PC-9 (cell line): Measurements from ENCODE around the gene WTIP. TPM values are rescaled to one million over a fixed set of nuclear protein-coding genes. Genes with fewer than 3 reads are reported as not detected.
"Not testable (repeated sequence)": the region's sequence is repeated elsewhere in the genome, so short reads cannot be mapped to it uniquely, and the experiment has no call there.

Experiments used
- BruUV-seq: library from RNA; stranded (reverse); fragments of 400-500 nt; replicated peaks from 2 replicates; lab custom pipeline; 2021; lab: Mats Ljungman, UMichigan
- CTCF ChIA-PET: fragments of 300-600 bp; sonication (Branson Sonifier 250); formaldehyde crosslinking; loops from one replicate; lab custom pipeline; 2022; ENCODE audit warnings: antibody characterized with exemption; lab: Charles Lee
- POLR2A ChIA-PET: fragments of 300-600 bp; sonication (Branson Sonifier 250); formaldehyde crosslinking; loops from one replicate; lab custom pipeline; 2022; ENCODE audit warnings: antibody characterized with exemption; ENCODE audit not compliant: unreplicated experiment; lab: Charles Lee
- DNase-seq, 2 experiments: peaks; one replicate each; pipeline versions ENCODE4 v3.0.0 to v3.0.0-alpha.2; 2015 to 2022; ENCODE audit warnings: mixed read lengths in 1 of 2
- H2AFZ ChIP-seq: fragments of 200-600 bp; sonication (generic); 2 replicates; pipeline ENCODE4 v1.8.1; 2017; ENCODE audit warnings: antibody characterized with exemption
- H3F3A ChIP-seq: fragments of 200-600 bp; sonication (generic); 2 replicates; pipeline ENCODE4 v1.8.1; 2017; ENCODE audit warnings: antibody characterized with exemption, mild to moderate bottlenecking, low read depth; ENCODE audit not compliant: insufficient read depth
- H3K27ac ChIP-seq: fragments of 200-600 bp; sonication (generic); 2 replicates; pipeline ENCODE4 v1.6.1; 2016; ENCODE audit warnings: mixed run types
- H3K27me3 ChIP-seq: fragments of 200-600 bp; sonication (generic); 2 replicates; pipeline ENCODE4 v1.6.1; 2016; ENCODE audit warnings: low read depth, mixed run types; ENCODE audit not compliant: insufficient read depth
- H3K36me3 ChIP-seq: fragments of 200-600 bp; sonication (generic); 2 replicates; pipeline ENCODE4 v1.6.1; 2016; ENCODE audit warnings: low read depth, mixed run types
- H3K4me1 ChIP-seq: fragments of 200-600 bp; sonication (generic); replicated peaks from 2 replicates; pipeline ENCODE4 v1.6.1; 2016; ENCODE audit warnings: mixed run types; ENCODE audit not compliant: insufficient read depth
- H3K4me2 ChIP-seq: fragments of 200-600 bp; sonication (generic); 2 replicates; pipeline ENCODE4 v1.6.1; 2017; ENCODE audit warnings: mixed run types
- H3K4me3 ChIP-seq: fragments of 200-600 bp; sonication (generic); 2 replicates; pipeline ENCODE4 v1.6.1; 2016; ENCODE audit warnings: mixed run types
- H3K79me2 ChIP-seq: fragments of 200-600 bp; sonication (generic); 2 replicates; pipeline ENCODE4 v1.6.1; 2017; ENCODE audit warnings: low read depth, mixed run types
- H3K9me2 ChIP-seq: fragments of 200-600 bp; sonication (generic); 2 replicates; pipeline ENCODE4 v1.8.1; 2017; ENCODE audit warnings: mild to moderate bottlenecking; ENCODE audit not compliant: insufficient read depth
- H3K9me3 ChIP-seq: fragments of 200-600 bp; sonication (generic); 2 replicates; pipeline ENCODE4 v1.8.1; 2016; ENCODE audit warnings: low read depth; ENCODE audit not compliant: insufficient read depth
- H4K20me1 ChIP-seq: fragments of 200-600 bp; sonication (generic); 2 replicates; pipeline ENCODE4 v1.8.1; 2017; ENCODE audit not compliant: insufficient read depth
- EZH2 ChIP-seq: fragments of 200-600 bp; sonication (generic); IDR thresholded peaks from 2 replicates; pipeline ENCODE4 v1.8.0; 2017; ENCODE audit warnings: antibody characterized with exemption, low read depth
- intact Hi-C: fragments of 100-400 bp; cut with micrococcal nuclease; formaldehyde crosslinking; loops from one replicate; pipeline ENCODE4 v1.10.0; 2022; ENCODE audit not compliant: unreplicated experiment
- total RNA-seq: library from RNA; stranded (reverse); gene quantifications from 2 replicates; pipeline ENCODE4 v1.2.3, GENCODE V29; 2021
- TF ChIP-seq, protein P1 (sequence below): fragments of 200-600 bp; sonication (generic); conservative IDR thresholded peaks from 2 replicates; pipeline ENCODE4 v1.6.1; 2017; ENCODE audit warnings: mixed run types, antibody characterized with exemption, mild to moderate bottlenecking, moderate library complexity

Gene WTIP
- total RNA-seq, 1 experiment from 2014 or later = 0.63 TPM

DNA sequence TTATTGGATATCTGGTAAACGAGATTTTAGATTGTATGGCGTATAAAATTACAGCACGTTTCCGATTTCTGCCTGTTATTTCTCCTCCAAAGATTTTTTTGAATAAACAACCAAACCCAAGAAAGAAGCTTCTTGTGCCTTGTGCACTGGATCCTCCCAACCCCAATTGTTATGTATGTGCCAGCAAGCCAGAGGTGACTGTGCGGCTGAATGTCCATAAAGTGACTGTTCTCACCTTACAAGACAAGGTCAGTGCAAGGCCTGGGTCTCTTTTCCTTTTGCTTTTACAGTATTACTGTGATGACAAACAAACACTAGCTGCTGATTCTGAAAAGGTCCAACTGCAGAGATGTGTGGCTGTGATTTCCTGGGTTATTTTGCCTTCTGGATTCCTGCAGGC is 22.9 kb upstream of the WTIP start:
- Histone ChIP-seq H3K27ac (no peak overlapping the region), H3K9me3 (no peaks in the 10 kb centered on the region), H4K20me1 (peaks cover 49% of the 10 kb centered on the region), H3K4me2 (no peak overlapping the region), H3K36me3 (peaks cover 38% of the 10 kb centered on the region), H2AFZ (no peak overlapping the region), H3F3A (peaks cover 31% of the 10 kb centered on the region), H3K9me2 (no peaks in the 10 kb centered on the region), H3K4me1 (peaks cover 22% of the 10 kb centered on the region), H3K4me3 (no peak overlapping the region), H3K79me2 (peaks cover 27% of the 10 kb centered on the region), H3K27me3 (no peaks in the 10 kb centered on the region)
- no peak for TF ChIP-seq EZH2
- TF ChIP-seq, protein P1, sequence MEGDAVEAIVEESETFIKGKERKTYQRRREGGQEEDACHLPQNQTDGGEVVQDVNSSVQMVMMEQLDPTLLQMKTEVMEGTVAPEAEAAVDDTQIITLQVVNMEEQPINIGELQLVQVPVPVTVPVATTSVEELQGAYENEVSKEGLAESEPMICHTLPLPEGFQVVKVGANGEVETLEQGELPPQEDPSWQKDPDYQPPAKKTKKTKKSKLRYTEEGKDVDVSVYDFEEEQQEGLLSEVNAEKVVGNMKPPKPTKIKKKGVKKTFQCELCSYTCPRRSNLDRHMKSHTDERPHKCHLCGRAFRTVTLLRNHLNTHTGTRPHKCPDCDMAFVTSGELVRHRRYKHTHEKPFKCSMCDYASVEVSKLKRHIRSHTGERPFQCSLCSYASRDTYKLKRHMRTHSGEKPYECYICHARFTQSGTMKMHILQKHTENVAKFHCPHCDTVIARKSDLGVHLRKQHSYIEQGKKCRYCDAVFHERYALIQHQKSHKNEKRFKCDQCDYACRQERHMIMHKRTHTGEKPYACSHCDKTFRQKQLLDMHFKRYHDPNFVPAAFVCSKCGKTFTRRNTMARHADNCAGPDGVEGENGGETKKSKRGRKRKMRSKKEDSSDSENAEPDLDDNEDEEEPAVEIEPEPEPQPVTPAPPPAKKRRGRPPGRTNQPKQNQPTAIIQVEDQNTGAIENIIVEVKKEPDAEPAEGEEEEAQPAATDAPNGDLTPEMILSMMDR = no peak
- no TSS peak for BruUV-seq
- intact Hi-C loops = no loop called here
- DNase-seq = no peak
- ChIA-PET POLR2A (no interaction called here), CTCF (no interaction called here)

DNA sequence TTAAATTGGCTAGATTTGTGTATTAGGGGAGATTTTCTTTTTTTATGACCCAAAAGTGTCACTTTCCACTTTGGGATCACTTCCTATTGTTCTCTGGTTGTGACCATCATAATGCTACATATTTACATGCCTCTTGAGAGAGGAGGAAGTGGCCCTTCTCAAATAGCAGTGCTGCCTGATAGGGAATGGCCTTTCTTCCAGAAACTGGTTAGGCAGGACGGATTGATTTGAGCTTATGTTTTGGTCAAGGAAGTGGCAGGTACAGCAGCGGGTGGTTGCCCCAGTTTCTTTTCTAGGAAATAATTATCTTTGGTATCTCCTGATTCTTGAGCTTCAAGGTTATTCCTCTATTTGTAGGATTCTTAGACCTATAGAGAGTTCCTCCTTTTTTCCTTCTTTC is 21.9 kb upstream of the WTIP start:
- peaks cover 26% of the 10 kb centered on the region for H3K79me2 ChIP-seq
- no TSS peak for BruUV-seq

DNA sequence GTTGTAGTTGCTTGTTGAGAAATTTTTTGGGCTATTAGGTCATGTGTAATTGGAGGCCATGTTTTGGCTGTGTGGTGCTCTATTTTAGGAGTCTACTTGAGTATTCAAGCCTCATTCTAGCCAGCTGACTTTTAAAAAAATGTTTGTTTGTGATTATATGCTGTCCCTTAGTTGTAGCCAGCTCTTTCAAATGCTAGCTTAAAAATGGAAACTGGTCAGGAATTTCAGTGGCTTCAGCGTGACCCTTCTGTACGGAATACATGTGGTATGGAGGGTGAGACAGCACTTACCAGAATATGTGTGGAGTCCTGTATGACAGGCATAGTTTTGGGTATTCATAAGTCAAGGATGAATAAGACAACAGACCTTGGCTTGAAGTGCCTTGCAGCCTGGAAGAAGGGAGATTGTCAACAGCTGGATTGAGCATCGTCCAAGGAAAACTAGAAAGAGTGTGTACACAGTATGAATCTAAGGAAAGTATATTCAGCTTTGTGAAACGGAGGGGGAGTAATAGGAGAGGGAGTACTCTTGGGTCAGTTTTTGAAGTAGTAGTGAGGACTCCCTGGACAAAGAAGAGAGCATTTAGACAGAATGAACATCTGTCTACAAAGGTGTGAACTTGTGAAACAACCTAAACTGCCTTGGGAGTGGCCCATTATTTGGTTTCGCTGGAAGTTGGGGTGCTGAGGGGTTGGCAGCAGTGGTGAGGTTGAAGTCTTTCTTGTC is 20.0 kb upstream of the WTIP start:
- no peaks in the 10 kb centered on the region for H3K27me3 ChIP-seq
- H3K27ac ChIP-seq = no peak overlapping the region
- no peak overlapping the region for H2AFZ ChIP-seq
- POLR2A ChIA-PET = no interaction called here
- H3K4me2 ChIP-seq = no peak overlapping the region
- no TSS peak for BruUV-seq
- peaks cover 42% of the 10 kb centered on the region for H3K36me3 ChIP-seq
- intact Hi-C loops = no loop called here
- peaks cover 22% of the 10 kb centered on the region for H3K4me1 ChIP-seq
- no peaks in the 10 kb centered on the region for H3K9me3 ChIP-seq
- CTCF ChIA-PET = no interaction called here
- TF ChIP-seq EZH2 = no peak
- TF ChIP-seq, protein P1 = no peak
- H4K20me1 ChIP-seq = peaks cover 38% of the 10 kb centered on the region
- no peak for DNase-seq
- H3K79me2 ChIP-seq = peaks cover 22% of the 10 kb centered on the region
- H3F3A ChIP-seq = peaks cover 31% of the 10 kb centered on the region
- no peaks in the 10 kb centered on the region for H3K9me2 ChIP-seq
- no peak overlapping the region for H3K4me3 ChIP-seq

More for the DNA sequence above, 21.9 kb upstream of the WTIP start:
- no peaks in the 10 kb centered on the region for H3K27me3 ChIP-seq
- H3K9me2 ChIP-seq = no peaks in the 10 kb centered on the region
- no peak overlapping the region for H2AFZ ChIP-seq
- H4K20me1 ChIP-seq = peaks cover 49% of the 10 kb centered on the region
- peak; percentile 51 to 92 for DNase-seq
- peaks cover 22% of the 10 kb centered on the region for H3K4me1 ChIP-seq
- peak overlapping the region; percentile 28 for H3K27ac ChIP-seq
- peaks cover 31% of the 10 kb centered on the region for H3F3A ChIP-seq
- ChIA-PET POLR2A (interaction anchor here (0.6 kb wide), 2 partner anchors 30 to 143 kb away, joined by 3 to 4 read pairs; no protein-coding TSS in a partner anchor), CTCF (no interaction called here)
- no peak overlapping the region for H3K4me3 ChIP-seq
- no peaks in the 10 kb centered on the region for H3K9me3 ChIP-seq
- H3K36me3 ChIP-seq = peaks cover 38% of the 10 kb centered on the region
- intact Hi-C loops = no loop called here
- H3K4me2 ChIP-seq = peak overlapping the region; percentile 47
- no peak for TF ChIP-seq EZH2
- TF ChIP-seq, protein P1 = no peak

DNA sequence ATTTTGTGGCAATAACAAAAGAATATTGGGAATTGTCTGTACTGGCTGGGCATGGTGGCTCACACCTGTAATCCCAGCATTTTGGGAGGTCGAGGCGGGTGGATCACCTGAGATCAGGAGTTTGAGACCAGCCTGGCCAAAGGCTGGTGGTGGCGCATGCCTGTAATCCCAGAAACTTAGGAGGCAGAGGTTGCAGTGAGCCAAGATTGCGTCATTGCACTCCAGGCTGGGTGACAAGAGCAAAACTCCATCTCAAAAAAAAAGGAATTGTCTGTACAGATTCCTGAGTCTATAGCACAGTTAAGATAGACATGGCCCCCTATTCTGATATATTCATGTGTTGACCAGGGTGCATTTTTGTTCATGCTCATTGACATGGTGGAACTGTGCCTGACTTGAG is 16.8 kb upstream of the WTIP start:
- Histone ChIP-seq H3K36me3 (peaks cover 43% of the 10 kb centered on the region), H3K79me2 (peaks cover 22% of the 10 kb centered on the region), H4K20me1 (peaks cover 34% of the 10 kb centered on the region), H3F3A (peaks cover 15% of the 10 kb centered on the region)
- POLR2A ChIA-PET, H3K27ac ChIP-seq, H2AFZ ChIP-seq, H3K9me2 ChIP-seq, CTCF ChIA-PET, H3K27me3 ChIP-seq, DNase-seq, BruUV-seq, H3K4me2 ChIP-seq, H3K9me3 ChIP-seq, H3K4me1 ChIP-seq, intact Hi-C loops, H3K4me3 ChIP-seq: not testable (repeated sequence)
